SK-N-SH treated with all-trans-retinoic acid at 6 μM for 48 hours (cell line): ENCODE results near the gene ADAMTS17.

Source experiments
- GLIS3 ChIP-seq: fragments of 250-450 bp; sonication (Bioruptor Pico); IDR thresholded peaks from 2 replicates; pipeline ENCODE4 v1.5.0; 2020; ENCODE audit warnings: mild to moderate bottlenecking, moderate library complexity
- RARB ChIP-seq: fragments of 250-450 bp; sonication (Bioruptor Pico); IDR thresholded peaks from 2 replicates; pipeline ENCODE4 v1.8.0; 2021; ENCODE audit warnings: mild to moderate bottlenecking, moderate library complexity
- TOX ChIP-seq: fragments of 250-450 bp; sonication (Bioruptor Pico); IDR thresholded peaks from 2 replicates; pipeline ENCODE4 v1.8.0; 2021; ENCODE audit warnings: mild to moderate bottlenecking, moderate library complexity, borderline replicate concordance
- ZC3H10 ChIP-seq: fragments of 250-450 bp; sonication (Bioruptor Pico); IDR thresholded peaks from 2 replicates; pipeline ENCODE4 v1.5.1; 2021; ENCODE audit warnings: mild to moderate bottlenecking, moderate library complexity
- ZFP3 ChIP-seq: fragments of 250-450 bp; sonication (Bioruptor Pico); IDR thresholded peaks from 2 replicates; pipeline ENCODE4 v1.5.0; 2020; ENCODE audit warnings: mild to moderate bottlenecking, moderate library complexity
- TF ChIP-seq, protein P1 (sequence below): fragments of 250-450 bp; sonication (Bioruptor Pico); IDR thresholded peaks from 2 replicates; pipeline ENCODE4 v1.8.0; 2021; ENCODE audit warnings: low read depth, mild to moderate bottlenecking, moderate library complexity, borderline replicate concordance

DNA sequence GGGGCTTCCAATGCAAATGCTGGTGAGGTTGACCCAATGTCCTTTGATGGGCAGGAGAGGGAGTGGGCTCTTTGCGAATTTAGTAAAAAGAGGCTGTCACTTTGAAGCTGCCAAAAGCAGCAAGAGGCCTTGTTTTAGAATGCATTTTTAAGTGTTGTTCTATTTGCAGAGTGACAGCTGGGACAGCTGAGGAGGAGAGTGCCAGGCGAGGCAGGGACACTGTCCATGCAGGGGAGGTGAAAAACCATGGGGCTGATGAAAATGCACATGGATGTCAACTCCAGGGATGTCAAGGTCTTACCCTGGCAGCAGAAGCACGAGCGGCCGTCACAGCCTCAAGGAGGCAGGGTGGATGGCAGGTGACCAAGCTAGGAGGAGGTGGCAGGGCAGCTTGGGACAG, 279.8 kb downstream of the ADAMTS17 start:
- TF ChIP-seq ZFP3 (CRISPR knock-in tag) (no peak), ZC3H10 (no peak), RARB (CRISPR knock-in tag) (no peak), GLIS3 (no peak), TOX (CRISPR knock-in tag) (no peak)
- TF ChIP-seq, protein P1, sequence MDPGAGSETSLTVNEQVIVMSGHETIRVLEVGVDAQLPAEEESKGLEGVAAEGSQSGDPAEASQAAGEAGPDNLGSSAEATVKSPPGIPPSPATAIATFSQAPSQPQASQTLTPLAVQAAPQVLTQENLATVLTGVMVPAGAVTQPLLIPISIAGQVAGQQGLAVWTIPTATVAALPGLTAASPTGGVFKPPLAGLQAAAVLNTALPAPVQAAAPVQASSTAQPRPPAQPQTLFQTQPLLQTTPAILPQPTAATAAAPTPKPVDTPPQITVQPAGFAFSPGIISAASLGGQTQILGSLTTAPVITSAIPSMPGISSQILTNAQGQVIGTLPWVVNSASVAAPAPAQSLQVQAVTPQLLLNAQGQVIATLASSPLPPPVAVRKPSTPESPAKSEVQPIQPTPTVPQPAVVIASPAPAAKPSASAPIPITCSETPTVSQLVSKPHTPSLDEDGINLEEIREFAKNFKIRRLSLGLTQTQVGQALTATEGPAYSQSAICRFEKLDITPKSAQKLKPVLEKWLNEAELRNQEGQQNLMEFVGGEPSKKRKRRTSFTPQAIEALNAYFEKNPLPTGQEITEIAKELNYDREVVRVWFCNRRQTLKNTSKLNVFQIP (CRISPR knock-in tag): no peak
